ENCODE data around the gene PAH. TPM values are rescaled to one million over a fixed set of nuclear protein-coding genes. Genes with fewer than 3 reads are reported as not detected.

Gene PAH
- polyA plus RNA-seq, 3 donors: not detected

- Histone ChIP-seq H3K27ac (ENCODE audit: low read depth in 1 of 2, low read length in 2 of 2) (no peak overlapping the region), H3K27me3 (ENCODE audit: control insufficient read depth in 2 of 2, insufficient read depth in 2 of 2, low read length in 2 of 2) (no peaks in the 10 kb centered on the region), H3K9me3 (replicated peaks in 1 of 2; ENCODE audit: control insufficient read depth in 1 of 2, insufficient read depth in 1 of 2, low read length in 2 of 2) (peaks cover 0 to 3% of the 10 kb centered on the region in 2 donors), H3K36me3 (replicated peaks in 1 of 2; ENCODE audit: control insufficient read depth in 1 of 2, insufficient read depth in 2 of 2, low read length in 2 of 2) (no peaks in the 10 kb centered on the region), H3K9ac (ENCODE audit: insufficient read depth, low read length, poor library complexity, severe bottlenecking) (no peak overlapping the region), H3K79me2 (ENCODE audit: insufficient read depth, low read length) (no peaks in the 10 kb centered on the region), H3K4me1 (ENCODE audit: control insufficient read depth in 1 of 2, insufficient read depth in 2 of 2, low read length in 2 of 2) (no peaks in the 10 kb centered on the region), H4K20me1 (ENCODE audit: insufficient read depth, low read length) (no peaks in the 10 kb centered on the region), H2AFZ (ENCODE audit: insufficient read depth, low read depth, low read length, poor library complexity, severe bottlenecking) (no peak overlapping the region), H3K4me3 (replicated peaks in 1 of 3; ENCODE audit: low read depth in 2 of 3, low read length in 3 of 3) (no peak overlapping the region), H3K4me2 (replicated peaks; ENCODE audit: extremely low read depth, low read length, poor library complexity, severe bottlenecking) (no peak overlapping the region)
- intact Hi-C loops (cut with micrococcal nuclease): no loop called here
- 95% methylated on average over 3 of the region's 3 CpGs for WGBS (ENCODE audit: insufficient coverage)
- TF ChIP-seq CTCF (IDR thresholded peaks at IDR 0.05): no peak
- H3K27me3 Mint-ChIP-seq (ENCODE audit: low read depth in 3 of 3): peaks cover 0 to 2% (median 1%) of the 10 kb centered on the region in 3 donors
- no peaks in the 10 kb centered on the region for H3K4me1 Mint-ChIP-seq
- no peaks in the 10 kb centered on the region for H3K36me3 Mint-ChIP-seq
- H3K27ac Mint-ChIP-seq: no peak overlapping the region
- H3K9me3 Mint-ChIP-seq: peaks cover 0 to 6% (median 2%) of the 10 kb centered on the region in 7 donors
- DNase-seq: no peak
- no peak overlapping the region for H3K4me3 Mint-ChIP-seq
Observed at GRCh38 chr12:102848832-102849231, 68.2 kb downstream of the PAH start.

GRCh38 chr12:102847131-102847530 is 69.9 kb downstream of the PAH start:
- Mint-ChIP-seq H3K4me3 (no peak overlapping the region), H3K9me3 (peaks cover 0 to 9% (median 2%) of the 10 kb centered on the region in 7 donors), H3K4me1 (no peaks in the 10 kb centered on the region), H3K36me3 (no peaks in the 10 kb centered on the region), H3K27ac (no peak overlapping the region), H3K27me3 (ENCODE audit: low read depth in 3 of 3) (peaks cover 2 to 3% (median 2%) of the 10 kb centered on the region in 3 donors)
- H3K4me3 ChIP-seq (replicated peaks in 1 of 3; ENCODE audit: low read depth in 2 of 3, low read length in 3 of 3): no peak overlapping the region
- H3K27ac ChIP-seq (ENCODE audit: low read depth in 1 of 2, low read length in 2 of 2): no peak overlapping the region
- WGBS (ENCODE audit: insufficient coverage): 100% methylated on average over 1 of the region's 2 CpGs
- H3K4me2 ChIP-seq (replicated peaks; ENCODE audit: extremely low read depth, low read length, poor library complexity, severe bottlenecking): no peak overlapping the region
- intact Hi-C loops (cut with micrococcal nuclease): no loop called here
- no peaks in the 10 kb centered on the region for H4K20me1 ChIP-seq (ENCODE audit: insufficient read depth, low read length)
- peaks cover 0 to 3% of the 10 kb centered on the region in 2 donors for H3K9me3 ChIP-seq (replicated peaks in 1 of 2; ENCODE audit: control insufficient read depth in 1 of 2, insufficient read depth in 1 of 2, low read length in 2 of 2)
- no peaks in the 10 kb centered on the region for H3K27me3 ChIP-seq (ENCODE audit: control insufficient read depth in 2 of 2, insufficient read depth in 2 of 2, low read length in 2 of 2)
- no peaks in the 10 kb centered on the region for H3K36me3 ChIP-seq (replicated peaks in 1 of 2; ENCODE audit: control insufficient read depth in 1 of 2, insufficient read depth in 2 of 2, low read length in 2 of 2)
- no peaks in the 10 kb centered on the region for H3K79me2 ChIP-seq (ENCODE audit: insufficient read depth, low read length)
- no peak overlapping the region for H2AFZ ChIP-seq (ENCODE audit: insufficient read depth, low read depth, low read length, poor library complexity, severe bottlenecking)
- TF ChIP-seq CTCF (IDR thresholded peaks at IDR 0.05): no peak
- no peak for DNase-seq
- H3K9ac ChIP-seq (ENCODE audit: insufficient read depth, low read length, poor library complexity, severe bottlenecking): no peak overlapping the region
- no peaks in the 10 kb centered on the region for H3K4me1 ChIP-seq (ENCODE audit: control insufficient read depth in 1 of 2, insufficient read depth in 2 of 2, low read length in 2 of 2)

Data from CD14-positive monocyte (primary cell).